GM21737 (cell line): ENCODE results near the gene CXCL17.
"Not testable (repeated sequence)": the region's sequence is repeated elsewhere in the genome, so short reads cannot be mapped to it uniquely, and the experiment has no call there.

Experiments
- ATAC-seq: cut with Tn5 transposase; IDR thresholded peaks from one replicate; pipeline ENCODE4 v1.9.1; 2021; ENCODE audit warnings: mild to moderate bottlenecking, moderate library complexity; ENCODE audit not compliant: unreplicated experiment

CXCL17 gene

GRCh38 chr19:42466521-42467182, 23.9 kb upstream of the CXCL17 start:
- ATAC-seq, result no peak

- no peak for ATAC-seq
These were observed 23.1 kb upstream of the CXCL17 start for GRCh38 chr19:42465827-42466280.

- no peak for ATAC-seq
These were observed 19.1 kb upstream of the CXCL17 start for GRCh38 chr19:42461700-42462324.

- ATAC-seq, result not testable (repeated sequence)
These were observed 18.5 kb upstream of the CXCL17 start for GRCh38 chr19:42461231-42461630.

- no peak for ATAC-seq
These were observed 17.2 kb upstream of the CXCL17 start for GRCh38 chr19:42459926-42460325.

- ATAC-seq, result no peak
These were observed 12.9 kb upstream of the CXCL17 start for GRCh38 chr19:42455621-42456081.

GRCh38 chr19:42455086-42455485, 12.3 kb upstream of the CXCL17 start:
- no peak for ATAC-seq

- no peak for ATAC-seq
These were observed 9.8 kb upstream of the CXCL17 start for GRCh38 chr19:42452590-42452989.

- no peak for ATAC-seq
These were observed 7.7 kb upstream of the CXCL17 start for GRCh38 chr19:42450314-42450934.

- ATAC-seq, result not testable (repeated sequence)
These were observed 5.6 kb upstream of the CXCL17 start for GRCh38 chr19:42448306-42448705.

- ATAC-seq, result no peak
These were observed 3.2 kb upstream of the CXCL17 start for GRCh38 chr19:42445948-42446347.

- ATAC-seq, result no peak
These were observed 1.2 kb upstream of the CXCL17 start for GRCh38 chr19:42443944-42444398.

- ATAC-seq, result no peak
These were observed 1.7 kb downstream of the CXCL17 start for GRCh38 chr19:42441049-42441445.

- no peak for ATAC-seq
These were observed 2.2 kb downstream of the CXCL17 start for GRCh38 chr19:42440357-42441048.

GRCh38 chr19:42436006-42436405, 6.7 kb downstream of the CXCL17 start:
- ATAC-seq, result no peak

GRCh38 chr19:42435316-42435715, 7.4 kb downstream of the CXCL17 start:
- ATAC-seq, result no peak

- ATAC-seq, result no peak
These were observed 9.1 kb downstream of the CXCL17 start for GRCh38 chr19:42433503-42434260.

- ATAC-seq, result no peak
These were observed 11.3 kb downstream of the CXCL17 start for GRCh38 chr19:42431486-42431885.

GRCh38 chr19:42428676-42429075, 14.1 kb downstream of the CXCL17 start:
- no peak for ATAC-seq

- no peak for ATAC-seq
These were observed 15.4 kb downstream of the CXCL17 start, which contains the start of gene LIPE for GRCh38 chr19:42427313-42427712. Gene LIPE, minus strand, starts transcription at chr19:42427388. Its CDS starts 239 bp downstream, at chr19:42427149.

GRCh38 chr19:42426643-42427042, 16.1 kb downstream of the CXCL17 start:
- ATAC-seq, result no peak
